ENCODE data around the gene AHSG. TPM values are rescaled to one million over a fixed set of nuclear protein-coding genes. Genes with fewer than 3 reads are reported as not detected.

AHSG gene
- total and polyA plus RNA-seq, 9 donors = 0.25 to 1.7 TPM; not detected in 7

DNA sequence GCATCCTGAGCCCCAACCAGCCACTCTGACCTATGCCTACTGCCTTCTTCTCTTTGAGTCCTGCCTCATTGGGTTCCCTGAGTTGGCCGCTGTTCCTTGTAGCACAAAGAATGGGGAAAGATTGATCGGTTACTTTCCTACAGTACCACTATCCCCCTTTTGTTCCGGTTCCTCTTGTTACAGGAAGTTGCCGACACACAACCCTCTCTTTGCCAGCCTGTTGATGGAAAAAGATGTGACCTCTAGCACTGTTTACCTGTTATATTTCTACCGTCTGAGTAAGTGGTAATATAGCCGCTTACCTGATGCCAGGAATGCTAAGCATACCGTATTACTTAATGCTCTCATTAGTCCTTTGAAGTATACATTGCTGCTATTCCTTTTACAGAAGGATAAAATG is 9.7 kb upstream of the AHSG start:
- TF ChIP-seq POLR2A (IDR thresholded peaks at IDR 0.05) (no peak), EP300 (IDR thresholded peaks at IDR 0.05) (no peak)
- TF ChIP-seq, protein P1, sequence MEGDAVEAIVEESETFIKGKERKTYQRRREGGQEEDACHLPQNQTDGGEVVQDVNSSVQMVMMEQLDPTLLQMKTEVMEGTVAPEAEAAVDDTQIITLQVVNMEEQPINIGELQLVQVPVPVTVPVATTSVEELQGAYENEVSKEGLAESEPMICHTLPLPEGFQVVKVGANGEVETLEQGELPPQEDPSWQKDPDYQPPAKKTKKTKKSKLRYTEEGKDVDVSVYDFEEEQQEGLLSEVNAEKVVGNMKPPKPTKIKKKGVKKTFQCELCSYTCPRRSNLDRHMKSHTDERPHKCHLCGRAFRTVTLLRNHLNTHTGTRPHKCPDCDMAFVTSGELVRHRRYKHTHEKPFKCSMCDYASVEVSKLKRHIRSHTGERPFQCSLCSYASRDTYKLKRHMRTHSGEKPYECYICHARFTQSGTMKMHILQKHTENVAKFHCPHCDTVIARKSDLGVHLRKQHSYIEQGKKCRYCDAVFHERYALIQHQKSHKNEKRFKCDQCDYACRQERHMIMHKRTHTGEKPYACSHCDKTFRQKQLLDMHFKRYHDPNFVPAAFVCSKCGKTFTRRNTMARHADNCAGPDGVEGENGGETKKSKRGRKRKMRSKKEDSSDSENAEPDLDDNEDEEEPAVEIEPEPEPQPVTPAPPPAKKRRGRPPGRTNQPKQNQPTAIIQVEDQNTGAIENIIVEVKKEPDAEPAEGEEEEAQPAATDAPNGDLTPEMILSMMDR (IDR thresholded peaks at IDR 0.05) = no peak
- no peaks in the 10 kb centered on the region for H3K4me1 ChIP-seq (ENCODE audit: insufficient read depth)
- no peak overlapping the region for H3K4me3 ChIP-seq
- DNase-seq = no peak
- 84 to 89% (median 87%) methylated on average over 7 of the region's 7 CpGs for WGBS, 3 donors
- no peaks in the 10 kb centered on the region for H3K36me3 ChIP-seq
- H3K27ac ChIP-seq = no peak overlapping the region
- no peaks in the 10 kb centered on the region for H3K9me3 ChIP-seq
- H3K27me3 ChIP-seq = no peaks in the 10 kb centered on the region
- intact Hi-C loops (cut with DNase I) = no loop called here

DNA sequence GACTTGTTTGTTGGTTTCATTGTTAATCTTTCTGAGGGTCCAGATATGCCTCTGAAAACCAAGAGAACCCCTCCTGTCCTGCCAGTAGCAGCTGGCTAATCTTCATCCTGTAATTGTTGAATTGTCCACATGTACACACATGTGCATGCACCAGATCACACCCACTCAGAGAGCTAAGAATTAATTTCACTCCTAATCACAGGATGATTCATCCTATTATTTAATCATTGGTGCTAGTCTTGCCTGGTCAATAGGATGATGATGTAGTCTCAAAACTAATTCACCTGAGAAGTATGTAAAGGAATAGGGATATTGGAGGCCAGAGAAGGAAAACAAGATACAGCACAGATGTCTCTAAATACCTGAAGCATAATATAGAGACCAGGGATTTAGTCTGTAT is 7.8 kb upstream of the AHSG start:
- Histone ChIP-seq H3K27me3 (no peaks in the 10 kb centered on the region), H3K9me3 (no peaks in the 10 kb centered on the region), H3K4me3 (no peak overlapping the region), H3K4me1 (ENCODE audit: insufficient read depth) (no peaks in the 10 kb centered on the region), H3K36me3 (no peaks in the 10 kb centered on the region), H3K27ac (no peak overlapping the region)
- no peak for DNase-seq
- intact Hi-C loops (cut with DNase I) = no loop called here
- TF ChIP-seq EP300 (IDR thresholded peaks at IDR 0.05) (no peak), POLR2A (IDR thresholded peaks at IDR 0.05) (no peak)
- TF ChIP-seq, protein P1 (IDR thresholded peaks at IDR 0.05) = no peak

GRCh38 chr3:186605561-186606545 is 7.0 kb upstream of the AHSG start:
- intact Hi-C loops (cut with DNase I) = no loop called here
- Histone ChIP-seq H3K9me3 (no peaks in the 10 kb centered on the region), H3K4me1 (ENCODE audit: insufficient read depth) (no peaks in the 10 kb centered on the region), H3K27me3 (no peaks in the 10 kb centered on the region), H3K27ac (no peak overlapping the region), H3K4me3 (no peak overlapping the region), H3K36me3 (no peaks in the 10 kb centered on the region)
- 71 to 82% (median 81%) methylated on average over 5 of the region's 5 CpGs for WGBS, 3 donors
- no peak for DNase-seq
- no peak for TF ChIP-seq EP300 (IDR thresholded peaks at IDR 0.05)
- TF ChIP-seq, protein P1 (IDR thresholded peaks at IDR 0.05) = no peak
- TF ChIP-seq POLR2A (IDR thresholded peaks at IDR 0.05) = no peak

GRCh38 chr3:186608624-186609215 is 4.1 kb upstream of the AHSG start:
- 59 to 81% (median 68%) methylated on average over 2 of the region's 2 CpGs for WGBS, 3 donors
- DNase-seq = no peak
- H3K4me3 ChIP-seq = no peak overlapping the region
- no peaks in the 10 kb centered on the region for H3K9me3 ChIP-seq
- no peaks in the 10 kb centered on the region for H3K4me1 ChIP-seq (ENCODE audit: insufficient read depth)
- TF ChIP-seq POLR2A (IDR thresholded peaks at IDR 0.05) = no peak
- intact Hi-C loops (cut with DNase I) = no loop called here
- no peaks in the 10 kb centered on the region for H3K36me3 ChIP-seq
- no peak overlapping the region for H3K27ac ChIP-seq
- H3K27me3 ChIP-seq = no peaks in the 10 kb centered on the region
